Erythroblast (primary cell): ENCODE measurements around the gene TIAM1.

Experiments
- GATA1 ChIP-seq: IDR thresholded peaks from 2 replicates; pipeline ENCODE4 v1.6.1; 2011; ENCODE audit warnings: low read depth, mild to moderate bottlenecking, control low read depth, low read length, moderate library complexity
- POLR2A ChIP-seq: IDR thresholded peaks from 2 replicates; pipeline ENCODE4 v1.6.1; 2011; ENCODE audit warnings: mild to moderate bottlenecking, low read length

DNA sequence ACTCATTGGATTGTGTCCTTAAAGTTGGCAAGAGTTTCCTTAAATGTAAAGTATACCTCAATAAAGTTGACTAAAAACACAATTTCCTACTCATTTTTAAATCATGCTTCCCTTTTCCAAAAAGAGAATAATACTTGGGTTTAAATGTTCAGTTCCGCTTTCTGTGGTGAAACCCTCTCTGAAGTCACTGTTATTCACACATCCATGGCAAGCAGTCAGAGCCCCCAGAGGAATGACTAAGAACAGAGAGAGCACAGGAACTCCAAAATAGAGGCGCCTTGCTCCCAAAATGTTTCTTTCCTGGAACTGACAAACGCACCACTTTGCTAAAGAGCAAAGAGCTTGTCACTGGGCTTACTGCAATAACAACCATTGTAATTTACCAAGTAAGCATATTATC lies 142.5 kb downstream of the TIAM1 start:
- no peak for TF ChIP-seq POLR2A
- no peak for TF ChIP-seq GATA1
